HG03439 (cell line): ENCODE data around the gene STRIP2.
"Not testable (repeated sequence)": the region's sequence is repeated elsewhere in the genome, so short reads cannot be mapped to it uniquely, and the experiment has no call there.

Source experiments
- ATAC-seq: cut with Tn5 transposase; IDR thresholded peaks from one replicate; pipeline ENCODE4 v1.9.1; 2021; ENCODE audit warnings: mild to moderate bottlenecking, moderate library complexity; ENCODE audit not compliant: unreplicated experiment

The STRIP2 gene

DNA sequence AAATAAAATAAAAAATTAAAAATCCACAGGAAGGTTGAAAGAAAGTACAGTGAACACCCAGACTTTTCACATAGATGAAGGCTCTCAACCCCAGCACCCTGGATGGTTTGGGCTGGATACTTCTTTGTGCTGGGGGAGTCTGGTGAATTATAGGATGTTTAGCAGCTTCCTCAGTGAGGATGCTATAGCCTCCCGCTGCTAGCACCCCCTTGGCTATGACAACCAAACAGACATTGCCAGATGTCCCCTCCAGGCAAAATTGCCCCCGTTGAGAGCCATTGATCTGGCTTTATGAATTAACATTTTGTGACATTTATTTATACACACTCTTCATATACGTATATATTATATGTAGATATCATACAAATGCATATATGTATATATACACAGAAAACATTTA is 89.7 kb downstream of the STRIP2 start:
- no peak for ATAC-seq

DNA sequence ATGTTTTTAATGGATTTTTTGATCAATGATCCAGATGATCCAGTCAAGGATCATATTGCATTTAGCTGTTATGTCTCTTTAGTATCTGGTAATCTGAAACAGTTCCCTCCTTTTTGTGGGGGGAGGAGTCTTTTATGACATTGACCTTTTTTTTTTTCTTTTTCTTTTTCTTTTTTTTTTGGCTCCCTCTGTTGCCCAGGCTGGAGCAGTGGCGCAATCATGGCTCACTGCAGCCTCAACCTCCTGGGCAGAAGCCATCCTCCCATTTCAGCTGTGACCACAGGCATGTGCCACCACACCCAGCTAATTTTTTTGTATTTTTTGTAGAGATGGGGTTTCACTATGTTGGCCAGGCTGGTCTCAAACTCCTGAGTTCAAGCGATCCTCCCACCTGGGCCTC is 90.2 kb downstream of the STRIP2 start:
- ATAC-seq: not testable (repeated sequence)

DNA sequence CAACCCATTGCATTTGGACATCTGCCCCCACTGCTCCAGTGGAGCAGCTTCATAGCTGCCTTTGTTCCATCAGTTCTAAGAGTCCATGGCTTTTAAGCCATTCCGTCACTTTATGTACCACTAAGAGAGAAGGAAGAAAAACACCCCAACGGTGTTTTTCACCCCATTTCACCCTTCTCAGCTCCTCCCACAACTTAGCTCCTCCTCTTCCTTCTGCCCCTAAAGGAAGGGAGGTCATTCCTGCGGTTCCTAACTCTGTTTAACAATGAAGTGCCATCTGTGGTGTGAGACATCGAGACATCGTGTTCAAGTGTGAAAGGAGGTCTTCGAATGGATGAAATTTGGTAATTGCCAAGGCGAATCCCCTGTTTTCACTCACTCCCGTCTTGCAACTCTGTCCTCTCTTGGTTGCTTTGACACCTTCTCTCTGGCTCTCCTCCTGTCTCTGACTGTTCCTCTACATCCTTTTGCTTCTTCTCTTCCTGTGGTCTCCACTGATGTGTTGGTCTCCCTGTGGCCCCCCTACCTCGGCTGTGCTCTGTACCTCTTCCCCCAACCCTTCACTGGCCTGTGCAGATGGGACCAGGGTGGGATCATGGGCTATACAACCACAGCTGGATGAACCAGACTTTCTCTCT is 91.1 kb downstream of the STRIP2 start:
- no peak for ATAC-seq

DNA sequence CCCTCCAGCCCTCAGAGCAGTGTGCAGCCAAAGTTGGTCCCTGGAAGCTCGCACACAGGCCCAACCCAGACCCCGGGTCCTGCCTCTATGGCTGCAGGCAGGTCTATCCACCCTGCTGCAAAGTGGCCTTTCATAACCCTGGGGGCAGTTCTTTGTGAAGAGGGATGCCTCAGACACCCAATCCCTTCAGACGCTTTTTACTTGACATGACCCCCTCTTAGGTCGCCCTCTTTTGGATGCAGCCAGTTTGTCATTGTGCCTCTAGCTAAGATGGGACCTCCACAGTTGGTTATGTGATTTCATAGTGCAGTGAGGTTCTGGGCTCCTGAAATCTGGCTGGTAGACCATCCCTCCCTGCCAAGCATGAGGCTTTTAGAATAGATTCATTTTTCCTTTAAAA is 95.4 kb downstream of the STRIP2 start:
- ATAC-seq: no peak

DNA sequence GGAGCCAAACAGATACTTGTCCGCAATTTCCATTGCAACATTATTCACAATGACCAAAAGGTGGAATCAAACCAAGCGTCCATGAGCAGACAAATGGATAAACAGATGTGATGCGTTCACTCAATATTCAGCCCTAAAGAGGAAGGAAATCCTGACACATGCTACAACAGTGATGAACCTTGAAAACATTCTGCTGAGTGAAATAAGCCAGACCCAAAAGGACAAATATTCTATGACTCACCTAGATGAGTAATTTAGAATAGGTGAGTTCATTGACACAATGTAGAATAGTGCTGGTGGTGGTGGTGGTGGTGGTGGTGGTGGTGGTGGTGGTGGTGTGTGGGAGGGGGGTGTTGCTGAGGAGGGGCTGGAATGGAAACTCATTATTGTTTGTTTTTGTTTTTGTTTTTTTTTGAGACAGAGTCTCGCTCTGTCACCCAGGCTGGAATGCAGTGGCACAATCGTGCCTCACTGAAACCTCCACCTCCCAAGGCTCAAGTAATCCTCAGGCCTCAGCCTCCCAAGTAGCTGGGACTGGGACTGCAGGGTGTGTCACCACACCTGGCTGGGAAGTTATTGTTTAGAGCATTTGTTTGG is 96.7 kb downstream of the STRIP2 start:
- ATAC-seq: no peak

DNA sequence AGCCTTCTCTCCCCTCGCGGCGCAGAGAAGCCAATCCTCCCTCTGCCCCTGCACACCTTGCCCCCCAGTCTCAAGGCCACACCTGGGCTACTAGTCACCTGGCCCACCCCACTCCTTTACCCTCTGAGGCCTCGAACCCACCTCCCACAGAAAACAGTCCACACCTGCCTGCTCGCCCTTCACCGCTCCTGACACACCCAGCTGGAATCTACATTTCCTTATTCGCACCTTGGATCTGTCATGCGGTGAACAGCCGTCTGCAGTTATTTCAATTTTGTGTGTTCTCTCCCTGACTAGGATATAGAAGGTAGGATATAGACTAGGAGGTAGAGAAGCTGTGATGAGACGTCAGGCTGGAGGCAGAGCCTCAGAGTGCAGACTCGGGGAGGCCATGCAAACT is 97.5 kb downstream of the STRIP2 start:
- ATAC-seq: no peak

DNA sequence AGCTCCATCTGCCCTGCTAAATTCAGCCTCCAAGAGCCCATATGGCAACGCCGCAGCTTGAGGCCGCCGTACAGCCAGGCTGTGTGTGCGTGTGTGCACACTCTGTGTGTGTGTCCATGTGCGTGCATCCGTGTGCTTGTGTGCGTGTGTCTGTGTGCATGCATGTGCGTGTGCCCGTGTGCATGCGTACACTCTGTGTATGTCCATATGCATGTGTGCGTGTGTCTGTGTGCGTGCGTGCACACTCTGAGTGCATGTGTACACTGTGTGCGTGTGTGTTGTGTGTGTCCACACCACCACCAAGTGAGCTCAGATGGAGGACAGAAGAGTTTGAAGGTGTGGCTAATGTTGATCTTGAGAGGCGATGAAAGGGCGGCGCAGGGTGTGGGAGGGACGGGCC is 98.1 kb downstream of the STRIP2 start:
- ATAC-seq: no peak

DNA sequence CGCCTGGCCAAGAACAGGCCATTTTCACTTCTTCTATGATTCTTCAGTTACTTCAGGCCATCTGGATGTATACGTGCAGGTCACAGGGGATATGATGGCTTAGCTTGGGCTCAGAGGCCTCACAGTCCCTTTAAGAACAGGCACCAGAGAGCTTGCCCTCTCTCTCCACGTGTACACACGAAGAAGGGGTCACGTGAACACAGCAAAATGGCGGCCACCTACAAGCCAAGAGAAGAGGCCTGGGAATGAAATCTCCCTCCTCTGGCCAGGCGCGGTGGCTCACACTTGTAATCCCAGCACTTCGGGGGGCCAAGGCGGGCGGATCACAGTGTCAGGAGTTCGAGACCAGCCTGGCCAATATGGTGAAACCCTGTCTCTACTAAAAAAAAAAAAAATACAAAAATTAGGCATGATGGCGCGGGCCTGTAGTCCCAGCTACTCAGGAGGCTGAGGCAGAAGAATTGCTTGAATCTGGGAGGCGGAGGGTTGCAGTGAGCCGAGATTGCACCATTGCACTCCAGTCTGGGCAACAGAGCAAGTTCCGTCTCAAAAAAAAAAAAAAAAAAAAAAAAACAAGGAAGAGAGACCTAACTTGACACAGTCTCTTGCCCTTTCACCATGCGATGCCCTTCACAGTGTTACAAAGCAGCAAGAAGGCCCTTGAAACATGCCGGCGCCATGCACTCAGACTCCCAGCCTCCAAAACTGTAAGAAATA is 100.5 kb downstream of the STRIP2 start:
- ATAC-seq: not testable (repeated sequence)

DNA sequence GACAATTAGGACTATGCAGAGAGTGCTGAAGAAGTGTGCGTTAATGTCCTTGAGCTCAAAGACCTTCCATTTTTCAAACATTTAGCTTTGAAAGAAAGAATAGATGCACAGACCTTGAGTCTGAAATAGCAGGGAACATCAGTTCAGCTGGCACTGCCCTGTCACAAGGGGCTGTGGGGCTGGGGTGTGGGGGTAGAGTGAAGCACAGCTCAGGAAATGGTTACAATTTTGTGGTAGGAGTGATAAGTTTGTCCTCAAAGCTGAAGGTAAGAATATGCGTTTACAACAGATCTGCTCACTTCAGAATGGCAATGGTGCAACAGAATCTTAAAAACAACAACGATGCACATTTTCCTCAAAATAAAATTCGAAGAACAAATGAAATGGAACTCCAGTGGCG is 101.7 kb downstream of the STRIP2 start:
- ATAC-seq: no peak

DNA sequence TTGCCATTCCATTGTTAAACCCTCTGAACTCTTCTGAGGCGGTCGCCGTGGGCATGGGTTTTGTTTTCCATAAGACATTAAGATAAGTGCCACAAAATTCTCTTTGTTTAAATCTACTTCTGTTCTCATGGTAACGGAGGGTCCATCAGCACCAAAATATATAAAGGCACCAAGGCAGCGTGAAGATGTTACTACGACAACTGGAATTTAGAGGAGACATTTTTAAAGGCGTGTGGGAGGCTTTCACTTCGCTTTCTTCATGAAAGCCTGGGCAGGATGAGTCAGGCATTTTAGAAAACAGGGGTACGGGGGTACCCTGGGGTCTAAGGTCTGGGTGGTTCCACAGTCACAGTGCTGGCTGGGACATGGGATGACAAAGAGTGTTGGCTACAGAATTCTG is 102.1 kb downstream of the STRIP2 start:
- no peak for ATAC-seq
